Osteocyte (in vitro differentiated cells): Measurements from ENCODE around the gene EXOC4. TPM values are rescaled to one million over a fixed set of nuclear protein-coding genes. Genes with fewer than 3 reads are reported as not detected.

Experiments
- DNase-seq: peaks from one replicate; pipeline ENCODE4 v3.0.0; 2021; ENCODE audit warnings: mixed read lengths; ENCODE audit not compliant: unreplicated experiment; ENCODE audit errors: extremely low spot score
- H3K27ac Mint-ChIP-seq: one replicate; pipeline ENCODE4 v1.8.0; 2021; ENCODE audit warnings: mild to moderate bottlenecking, mixed read lengths; ENCODE audit not compliant: unreplicated experiment
- H3K27me3 Mint-ChIP-seq: one replicate; pipeline ENCODE4 v1.8.0; 2021; ENCODE audit warnings: mixed read lengths; ENCODE audit not compliant: unreplicated experiment
- H3K36me3 Mint-ChIP-seq: one replicate; pipeline ENCODE4 v1.8.0; 2021; ENCODE audit warnings: mixed read lengths; ENCODE audit not compliant: unreplicated experiment
- H3K4me1 Mint-ChIP-seq: one replicate; pipeline ENCODE4 v1.8.0; 2021; ENCODE audit warnings: mixed read lengths; ENCODE audit not compliant: unreplicated experiment
- H3K4me3 Mint-ChIP-seq: one replicate; pipeline ENCODE4 v1.8.0; 2021; ENCODE audit warnings: mild to moderate bottlenecking, moderate library complexity, mixed read lengths; ENCODE audit not compliant: unreplicated experiment
- H3K9me3 Mint-ChIP-seq: one replicate; pipeline ENCODE4 v1.8.0; 2021; ENCODE audit warnings: mixed read lengths; ENCODE audit not compliant: unreplicated experiment
- total RNA-seq: library from RNA; stranded (reverse); gene quantifications from 2 replicates; pipeline ENCODE4 v1.2.1, GENCODE V29; 2021
- TF ChIP-seq, protein P1 (sequence below): fragments of 200-600 bp; sonication (generic); IDR thresholded peaks from 2 replicates; pipeline ENCODE4 v1.5.0; 2021; ENCODE audit warnings: antibody characterized with exemption, mild to moderate bottlenecking, moderate library complexity

EXOC4 gene
- total RNA-seq, 1 donor from 2014 or later: 99.9 TPM

DNA sequence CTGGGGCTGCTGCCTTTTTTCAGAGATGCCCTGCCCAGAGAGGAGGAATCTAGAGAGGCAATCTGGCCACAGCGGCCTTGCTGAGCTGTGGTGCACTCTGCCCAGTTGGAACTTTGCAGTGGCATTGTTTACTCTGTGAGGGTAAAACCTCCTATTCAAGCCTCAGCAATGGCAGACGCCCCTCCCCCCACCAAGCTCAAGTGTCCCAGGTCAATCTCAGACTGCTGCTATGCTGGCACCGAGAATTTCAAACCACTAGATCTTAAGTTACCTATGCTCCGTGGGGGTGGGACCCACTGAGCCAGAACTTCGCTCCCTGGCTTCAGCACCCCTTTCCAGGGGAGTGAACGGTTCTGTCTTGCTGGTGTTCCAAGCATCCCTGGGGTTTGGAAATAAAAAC is 77.2 kb downstream of the EXOC4 start:
- Mint-ChIP-seq H3K4me3 (no peak overlapping the region), H3K4me1 (peaks cover 5% of the 10 kb centered on the region), H3K36me3 (peaks cover 47% of the 10 kb centered on the region), H3K27me3 (no peaks in the 10 kb centered on the region), H3K27ac (no peak overlapping the region), H3K9me3 (no peaks in the 10 kb centered on the region)
- TF ChIP-seq, protein P1, sequence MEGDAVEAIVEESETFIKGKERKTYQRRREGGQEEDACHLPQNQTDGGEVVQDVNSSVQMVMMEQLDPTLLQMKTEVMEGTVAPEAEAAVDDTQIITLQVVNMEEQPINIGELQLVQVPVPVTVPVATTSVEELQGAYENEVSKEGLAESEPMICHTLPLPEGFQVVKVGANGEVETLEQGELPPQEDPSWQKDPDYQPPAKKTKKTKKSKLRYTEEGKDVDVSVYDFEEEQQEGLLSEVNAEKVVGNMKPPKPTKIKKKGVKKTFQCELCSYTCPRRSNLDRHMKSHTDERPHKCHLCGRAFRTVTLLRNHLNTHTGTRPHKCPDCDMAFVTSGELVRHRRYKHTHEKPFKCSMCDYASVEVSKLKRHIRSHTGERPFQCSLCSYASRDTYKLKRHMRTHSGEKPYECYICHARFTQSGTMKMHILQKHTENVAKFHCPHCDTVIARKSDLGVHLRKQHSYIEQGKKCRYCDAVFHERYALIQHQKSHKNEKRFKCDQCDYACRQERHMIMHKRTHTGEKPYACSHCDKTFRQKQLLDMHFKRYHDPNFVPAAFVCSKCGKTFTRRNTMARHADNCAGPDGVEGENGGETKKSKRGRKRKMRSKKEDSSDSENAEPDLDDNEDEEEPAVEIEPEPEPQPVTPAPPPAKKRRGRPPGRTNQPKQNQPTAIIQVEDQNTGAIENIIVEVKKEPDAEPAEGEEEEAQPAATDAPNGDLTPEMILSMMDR: no peak
- DNase-seq: no peak

DNA sequence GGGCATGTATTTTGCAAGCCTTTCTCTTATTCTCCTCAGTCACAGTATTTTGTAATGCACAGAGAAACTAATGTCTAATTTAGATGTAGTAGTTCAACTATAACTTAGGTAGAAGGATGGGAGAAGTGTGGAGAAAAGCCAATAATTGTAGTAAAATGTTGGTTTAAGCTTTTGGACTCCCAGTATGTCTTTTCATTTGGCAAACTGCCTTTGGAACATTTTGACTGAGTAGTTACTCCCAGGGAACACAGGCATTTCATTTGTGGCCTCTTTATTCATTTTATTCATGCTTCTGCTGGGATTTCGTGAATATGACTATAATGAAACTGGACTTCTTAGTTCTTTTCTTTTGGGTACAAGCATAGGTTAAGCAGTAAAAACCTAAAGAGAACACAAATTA is 79.0 kb downstream of the EXOC4 start:
- no peaks in the 10 kb centered on the region for H3K27me3 Mint-ChIP-seq
- peaks cover 41% of the 10 kb centered on the region for H3K36me3 Mint-ChIP-seq
- H3K9me3 Mint-ChIP-seq: peaks cover 8% of the 10 kb centered on the region
- H3K27ac Mint-ChIP-seq: no peak overlapping the region
- DNase-seq: no peak
- H3K4me3 Mint-ChIP-seq: no peak overlapping the region
- H3K4me1 Mint-ChIP-seq: peaks cover 5% of the 10 kb centered on the region
- TF ChIP-seq, protein P1: no peak

- no peak for DNase-seq
- H3K27ac Mint-ChIP-seq: no peak overlapping the region
These were observed 86.9 kb downstream of the EXOC4 start for GRCh38 chr7:133339772-133340171.

GRCh38 chr7:133344275-133344674 is 91.4 kb downstream of the EXOC4 start:
- peaks cover 2% of the 10 kb centered on the region for H3K4me1 Mint-ChIP-seq
- peak overlapping the region; percentile 2 for H3K27ac Mint-ChIP-seq
- peaks cover 38% of the 10 kb centered on the region for H3K36me3 Mint-ChIP-seq
- H3K4me3 Mint-ChIP-seq: no peak overlapping the region
- TF ChIP-seq, protein P1: peak; percentile 67
- H3K27me3 Mint-ChIP-seq: no peaks in the 10 kb centered on the region
- peaks cover 35% of the 10 kb centered on the region for H3K9me3 Mint-ChIP-seq
- no peak for DNase-seq

More at GRCh38 chr7:133339772-133340171, 86.9 kb downstream of the EXOC4 start:
- Mint-ChIP-seq H3K4me1 (peaks cover 2% of the 10 kb centered on the region), H3K9me3 (peaks cover 47% of the 10 kb centered on the region), H3K27me3 (no peaks in the 10 kb centered on the region), H3K36me3 (peaks cover 54% of the 10 kb centered on the region), H3K4me3 (no peak overlapping the region)
- TF ChIP-seq, protein P1: no peak

DNA sequence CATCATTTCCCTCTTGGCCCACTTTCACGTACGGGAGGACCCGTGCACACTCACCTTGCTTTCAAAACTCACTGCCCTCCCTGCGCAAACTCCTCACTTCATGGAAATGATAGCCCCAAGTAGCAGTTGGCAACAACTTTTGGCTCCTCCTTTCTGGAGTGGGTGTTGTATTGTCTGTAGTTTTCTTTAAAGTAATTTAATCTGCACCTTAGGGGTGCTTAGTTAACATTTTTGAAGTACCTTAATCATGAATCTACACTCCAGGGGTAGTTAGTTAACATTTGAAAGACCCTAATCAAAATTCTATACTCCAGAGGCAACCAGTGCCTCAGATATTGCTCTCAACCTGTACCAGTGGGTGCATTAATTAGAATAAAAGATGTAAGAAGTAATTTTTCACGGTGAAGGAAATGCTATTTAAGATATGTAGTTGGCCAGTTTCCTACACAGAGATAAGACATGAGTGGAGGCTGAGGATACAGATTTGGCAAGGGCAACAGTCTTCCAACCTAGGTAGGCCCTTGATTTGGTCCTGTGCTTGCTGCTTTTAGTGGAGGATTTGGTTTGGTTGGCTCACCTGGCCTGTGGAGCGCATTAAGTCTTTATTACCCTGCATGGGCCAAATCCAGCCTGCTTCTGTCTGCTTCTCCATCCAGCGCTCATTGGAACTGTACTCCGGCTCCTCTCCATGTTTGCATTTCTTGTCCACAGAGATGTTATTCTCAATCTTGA is 93.0 kb downstream of the EXOC4 start:
- H3K27me3 Mint-ChIP-seq: no peaks in the 10 kb centered on the region
- H3K27ac Mint-ChIP-seq: no peak overlapping the region
- DNase-seq: no peak
- no peak overlapping the region for H3K4me3 Mint-ChIP-seq
- TF ChIP-seq, protein P1: no peak
- peaks cover 32% of the 10 kb centered on the region for H3K9me3 Mint-ChIP-seq
- H3K4me1 Mint-ChIP-seq: peaks cover 2% of the 10 kb centered on the region
- peaks cover 30% of the 10 kb centered on the region for H3K36me3 Mint-ChIP-seq
